ENCODE measurements around the gene HABP4.

HABP4 gene

DNA sequence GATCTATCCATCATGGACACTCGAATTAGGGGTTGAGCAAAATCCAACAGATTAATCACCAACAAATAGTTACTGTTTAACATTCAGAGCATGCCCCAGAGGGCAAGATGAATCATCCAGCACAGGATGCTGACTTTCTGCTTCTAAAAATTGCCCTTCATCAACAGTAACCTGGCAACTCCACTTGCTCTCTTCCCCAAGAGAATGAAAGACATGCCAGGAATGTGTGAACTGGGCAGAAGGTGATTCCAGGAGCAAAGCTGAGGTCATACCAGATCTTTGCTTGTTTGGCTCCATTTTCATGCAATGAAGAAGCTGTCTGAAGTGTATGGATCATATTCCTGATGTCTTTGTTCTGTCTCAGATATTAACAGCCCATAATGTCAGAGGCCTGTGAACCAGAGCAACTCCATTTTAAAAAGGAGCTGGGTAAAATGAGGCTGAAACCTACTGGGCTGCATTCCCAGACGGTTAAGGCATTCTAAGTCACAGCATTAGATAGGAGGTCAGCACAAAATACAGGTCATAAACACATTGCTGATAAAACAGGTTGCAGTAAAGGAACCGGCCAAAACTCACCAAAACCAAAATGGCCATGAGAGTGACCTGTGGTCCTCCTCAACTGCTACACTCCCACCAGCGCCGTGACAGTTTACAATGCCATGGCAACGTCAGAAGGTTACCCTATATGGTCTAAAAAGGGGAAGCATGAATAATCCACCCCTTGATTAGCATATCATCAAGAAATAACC, 29.3 kb upstream of the HABP4 start:
- Histone ChIP-seq H3K36me3 (ENCODE audit: control insufficient read depth, insufficient read depth, low read length) (no peaks in the 10 kb centered on the region), H3K27me3 (ENCODE audit: control insufficient read depth, insufficient read depth, low read length) (no peaks in the 10 kb centered on the region), H3K27ac (ENCODE audit: low read depth, low read length) (peak overlapping the region; percentile 72), H3K4me3 (ENCODE audit: low read length) (no peak overlapping the region), H3K9ac (ENCODE audit: low read length) (no peak overlapping the region), H3K4me1 (ENCODE audit: control insufficient read depth, insufficient read depth, low read length) (peaks cover 12% of the 10 kb centered on the region)

DNA sequence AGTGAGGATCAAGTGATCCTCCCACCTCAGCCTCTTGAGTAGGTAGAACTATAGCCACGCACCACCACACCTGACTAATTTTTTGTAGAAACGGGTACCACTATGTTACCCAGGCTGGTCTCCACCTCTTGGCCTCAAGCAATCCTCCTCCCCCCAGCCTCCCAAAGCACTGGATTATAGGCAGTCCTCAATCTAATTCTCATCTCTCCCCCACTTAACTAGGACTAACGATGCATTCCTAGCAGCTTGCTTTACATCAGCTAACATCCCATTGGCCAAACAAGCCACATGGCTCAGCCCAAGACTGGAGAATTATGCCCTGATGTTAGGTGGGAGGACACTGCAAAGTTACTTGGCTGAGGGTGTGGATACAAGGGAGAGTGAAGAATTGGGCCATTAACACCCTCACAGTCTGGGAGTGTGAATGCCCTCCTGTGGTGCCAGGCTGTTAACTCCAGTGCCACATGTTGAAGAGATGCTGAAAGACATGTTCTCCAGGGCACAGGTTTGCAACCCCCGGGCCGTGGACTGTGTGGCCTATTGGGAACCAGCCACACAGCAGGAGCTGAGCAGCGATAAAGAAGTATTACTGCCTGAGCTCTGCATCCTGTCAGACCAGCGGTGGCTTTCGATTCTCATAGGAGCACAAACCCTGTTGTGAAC, 26.5 kb upstream of the HABP4 start:
- Histone ChIP-seq H3K4me3 (ENCODE audit: low read length) (no peak overlapping the region), H3K36me3 (ENCODE audit: control insufficient read depth, insufficient read depth, low read length) (no peaks in the 10 kb centered on the region), H3K27me3 (ENCODE audit: control insufficient read depth, insufficient read depth, low read length) (no peaks in the 10 kb centered on the region), H3K4me1 (ENCODE audit: control insufficient read depth, insufficient read depth, low read length) (peaks cover 8% of the 10 kb centered on the region), H3K9ac (ENCODE audit: low read length) (no peak overlapping the region), H3K27ac (ENCODE audit: low read depth, low read length) (no peak overlapping the region)

DNA sequence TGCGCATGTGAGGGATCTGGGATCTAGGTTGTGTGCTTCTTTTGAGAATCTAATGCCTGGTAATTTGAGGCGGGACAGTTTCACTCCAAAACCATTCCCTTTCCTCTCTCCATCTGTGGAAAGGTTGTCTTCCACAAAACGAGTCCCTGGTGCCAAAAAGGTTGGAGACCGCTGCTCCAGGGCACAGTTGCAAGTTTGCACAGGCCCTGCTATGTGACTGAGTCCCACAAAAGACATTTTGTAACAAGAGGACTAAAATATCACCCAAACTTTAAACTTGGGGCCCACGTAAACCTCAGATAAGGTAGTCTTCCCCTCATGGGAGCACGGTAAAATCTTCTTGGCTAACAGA, 26.0 kb upstream of the HABP4 start:
- Histone ChIP-seq H3K27me3 (ENCODE audit: control insufficient read depth, insufficient read depth, low read length) (no peaks in the 10 kb centered on the region), H3K36me3 (ENCODE audit: control insufficient read depth, insufficient read depth, low read length) (no peaks in the 10 kb centered on the region), H3K9ac (ENCODE audit: low read length) (no peak overlapping the region), H3K4me3 (ENCODE audit: low read length) (no peak overlapping the region), H3K4me1 (ENCODE audit: control insufficient read depth, insufficient read depth, low read length) (peaks cover 8% of the 10 kb centered on the region), H3K27ac (ENCODE audit: low read depth, low read length) (no peak overlapping the region)

DNA sequence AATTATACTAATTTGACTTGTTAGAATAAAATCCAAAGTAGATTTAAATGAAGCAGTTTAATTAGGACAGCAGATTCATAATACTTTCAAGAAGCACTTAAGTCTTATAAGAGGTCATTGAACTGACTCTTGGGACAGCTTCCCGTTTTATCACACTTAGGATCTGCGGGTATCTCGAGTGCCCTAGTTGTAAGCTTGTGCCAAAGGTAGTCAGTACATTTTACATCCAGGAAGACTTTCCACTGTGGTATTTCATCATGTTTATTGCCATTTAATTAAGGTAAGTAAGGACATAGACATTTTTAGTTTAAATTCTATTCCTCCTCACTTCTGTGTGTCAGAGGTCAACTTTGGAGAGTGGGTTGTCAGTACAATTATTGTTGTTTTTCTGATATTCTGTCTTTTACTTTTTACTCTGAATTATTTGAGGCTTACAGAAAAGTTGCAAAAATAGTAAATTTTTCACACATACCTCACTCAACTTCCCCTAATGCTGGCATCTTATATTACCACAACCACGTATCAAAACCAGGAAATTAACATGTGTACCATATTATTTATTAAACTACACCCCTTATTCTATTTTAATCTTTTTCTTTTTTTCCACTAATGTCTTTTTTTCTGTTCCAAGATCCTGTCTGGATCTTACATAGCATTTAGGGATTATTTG, 24.3 kb upstream of the HABP4 start:
- Histone ChIP-seq H3K27me3 (ENCODE audit: control insufficient read depth, insufficient read depth, low read length) (no peaks in the 10 kb centered on the region), H3K27ac (ENCODE audit: low read depth, low read length) (no peak overlapping the region), H3K36me3 (ENCODE audit: control insufficient read depth, insufficient read depth, low read length) (no peaks in the 10 kb centered on the region), H3K4me1 (ENCODE audit: control insufficient read depth, insufficient read depth, low read length) (peaks cover 4% of the 10 kb centered on the region), H3K9ac (ENCODE audit: low read length) (no peak overlapping the region), H3K4me3 (ENCODE audit: low read length) (no peak overlapping the region)

DNA sequence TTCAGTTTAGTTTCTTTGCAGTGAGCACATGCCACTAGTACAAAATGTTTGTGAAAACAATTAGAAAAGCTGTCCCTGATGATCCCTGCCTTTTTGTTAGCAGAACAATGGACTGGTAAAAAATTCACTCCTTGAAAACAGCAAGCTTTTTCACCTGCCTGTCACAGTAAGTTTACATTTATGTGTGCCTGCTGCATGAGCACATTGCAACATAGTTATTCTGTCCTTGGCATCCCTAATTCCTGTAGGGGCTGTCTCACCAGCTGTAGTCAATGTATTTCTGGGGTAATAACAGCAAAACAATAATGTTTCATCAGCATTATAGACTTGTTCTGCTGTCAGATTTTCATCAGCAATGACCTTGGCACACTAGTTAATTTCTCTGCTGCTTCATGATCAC, 20.2 kb upstream of the HABP4 start:
- Histone ChIP-seq H3K27ac (ENCODE audit: low read depth, low read length) (no peak overlapping the region), H3K36me3 (ENCODE audit: control insufficient read depth, insufficient read depth, low read length) (no peaks in the 10 kb centered on the region), H3K9ac (ENCODE audit: low read length) (no peak overlapping the region), H3K27me3 (ENCODE audit: control insufficient read depth, insufficient read depth, low read length) (no peaks in the 10 kb centered on the region), H3K4me3 (ENCODE audit: low read length) (no peak overlapping the region), H3K4me1 (ENCODE audit: control insufficient read depth, insufficient read depth, low read length) (no peaks in the 10 kb centered on the region)

DNA sequence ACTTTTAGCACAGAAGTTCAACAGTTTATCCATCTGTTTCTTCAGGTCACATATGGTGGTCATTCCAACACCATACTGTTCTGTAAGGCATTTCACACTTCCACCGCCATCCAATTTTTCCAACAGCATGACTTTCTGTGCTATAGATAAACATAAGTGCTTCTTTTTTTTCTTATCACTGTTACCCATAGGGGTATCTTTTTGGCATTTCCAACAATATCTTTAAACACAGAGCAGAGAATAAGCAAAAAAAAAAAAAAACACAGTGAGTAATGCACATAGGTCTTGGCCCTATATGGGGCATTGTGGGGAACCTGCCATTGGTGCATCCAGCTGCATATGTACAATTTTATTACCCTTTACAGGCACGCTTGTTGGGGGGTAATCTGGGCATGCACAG, 19.6 kb upstream of the HABP4 start:
- H3K27ac ChIP-seq (ENCODE audit: low read depth, low read length): no peak overlapping the region
- no peaks in the 10 kb centered on the region for H3K36me3 ChIP-seq (ENCODE audit: control insufficient read depth, insufficient read depth, low read length)
- no peaks in the 10 kb centered on the region for H3K4me1 ChIP-seq (ENCODE audit: control insufficient read depth, insufficient read depth, low read length)
- H3K27me3 ChIP-seq (ENCODE audit: control insufficient read depth, insufficient read depth, low read length): no peaks in the 10 kb centered on the region
- no peak overlapping the region for H3K4me3 ChIP-seq (ENCODE audit: low read length)
- no peak overlapping the region for H3K9ac ChIP-seq (ENCODE audit: low read length)

DNA sequence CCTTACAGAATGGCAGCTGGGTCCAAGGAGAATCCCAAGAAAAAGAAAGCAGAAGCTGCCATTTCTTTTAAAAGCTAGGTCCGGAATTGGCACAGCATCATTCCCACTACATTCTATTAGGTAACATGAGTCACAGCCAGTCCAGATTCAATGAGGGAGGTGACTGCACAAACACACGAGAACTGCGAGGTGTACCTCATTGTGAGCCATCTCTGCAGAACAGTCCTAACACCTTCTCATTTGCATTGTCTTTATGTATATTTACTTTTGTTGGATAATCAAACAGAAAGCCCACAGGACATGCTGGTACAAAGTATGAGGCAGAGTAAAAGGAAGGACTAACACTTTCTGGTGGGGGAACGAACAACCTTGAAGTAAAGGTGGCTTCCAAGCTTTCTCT, 14.6 kb upstream of the HABP4 start:
- Histone ChIP-seq H3K27me3 (ENCODE audit: control insufficient read depth, insufficient read depth, low read length) (no peaks in the 10 kb centered on the region), H3K9ac (ENCODE audit: low read length) (no peak overlapping the region), H3K27ac (ENCODE audit: low read depth, low read length) (no peak overlapping the region), H3K4me3 (ENCODE audit: low read length) (no peak overlapping the region), H3K4me1 (ENCODE audit: control insufficient read depth, insufficient read depth, low read length) (no peaks in the 10 kb centered on the region), H3K36me3 (ENCODE audit: control insufficient read depth, insufficient read depth, low read length) (no peaks in the 10 kb centered on the region)

DNA sequence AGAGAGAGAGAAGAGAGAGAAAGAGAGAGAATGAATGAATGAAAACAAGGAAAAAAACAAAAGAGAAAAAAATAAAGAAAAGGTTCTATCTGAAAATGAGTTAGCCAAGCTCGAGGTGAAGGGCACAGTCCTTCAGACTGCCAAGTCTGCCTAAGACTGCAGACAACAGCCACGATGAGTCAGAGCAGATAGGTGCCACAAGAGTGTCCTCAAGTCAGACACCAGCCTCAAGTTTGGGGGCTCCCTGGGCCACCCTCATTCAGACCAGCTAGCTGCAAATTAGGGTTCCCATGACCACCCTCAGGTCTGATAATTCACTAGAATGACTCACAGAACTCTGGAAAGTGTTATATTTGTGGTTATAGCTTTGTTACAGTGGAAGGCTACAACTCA, 13.9 kb upstream of the HABP4 start:
- no peaks in the 10 kb centered on the region for H3K36me3 ChIP-seq (ENCODE audit: control insufficient read depth, insufficient read depth, low read length)
- no peak overlapping the region for H3K9ac ChIP-seq (ENCODE audit: low read length)
- no peak overlapping the region for H3K27ac ChIP-seq (ENCODE audit: low read depth, low read length)
- H3K27me3 ChIP-seq (ENCODE audit: control insufficient read depth, insufficient read depth, low read length): no peaks in the 10 kb centered on the region
- no peaks in the 10 kb centered on the region for H3K4me1 ChIP-seq (ENCODE audit: control insufficient read depth, insufficient read depth, low read length)
- no peak overlapping the region for H3K4me3 ChIP-seq (ENCODE audit: low read length)

DNA sequence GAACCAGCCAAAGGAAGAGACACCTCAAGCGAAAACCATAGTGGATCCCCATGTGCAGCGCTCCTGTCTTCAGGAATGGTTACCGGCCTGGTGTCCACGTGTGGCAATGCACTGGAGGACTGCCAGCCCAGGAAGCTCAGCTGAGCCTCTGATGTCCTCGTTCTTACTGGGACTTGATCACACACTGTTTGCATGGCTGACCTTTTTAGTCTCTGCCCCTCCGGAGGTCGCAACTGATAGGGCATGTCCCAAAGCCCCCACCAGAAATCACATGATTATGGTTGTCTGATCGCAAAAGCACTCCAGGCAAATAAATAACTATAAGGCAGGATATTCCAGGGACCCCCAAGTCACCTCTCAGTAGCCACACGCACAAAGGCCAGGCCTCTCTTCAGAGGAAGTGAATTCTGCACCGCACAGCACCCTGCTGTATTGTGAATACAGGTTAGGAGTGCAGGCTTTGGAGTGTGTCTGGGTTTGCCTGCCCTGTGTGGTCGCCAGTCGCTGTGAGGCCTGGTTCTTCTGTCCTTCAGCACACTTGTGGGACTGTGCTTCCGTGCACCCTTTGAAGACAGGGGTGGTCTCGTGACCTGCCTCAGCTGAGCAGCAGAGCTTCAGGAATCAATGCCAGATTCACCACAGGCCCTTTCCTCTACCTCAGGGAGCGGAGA, 13.4 kb upstream of the HABP4 start:
- H3K4me1 ChIP-seq (ENCODE audit: control insufficient read depth, insufficient read depth, low read length): no peaks in the 10 kb centered on the region
- no peaks in the 10 kb centered on the region for H3K27me3 ChIP-seq (ENCODE audit: control insufficient read depth, insufficient read depth, low read length)
- H3K36me3 ChIP-seq (ENCODE audit: control insufficient read depth, insufficient read depth, low read length): no peaks in the 10 kb centered on the region
- no peak overlapping the region for H3K4me3 ChIP-seq (ENCODE audit: low read length)
- H3K27ac ChIP-seq (ENCODE audit: low read depth, low read length): no peak overlapping the region
- no peak overlapping the region for H3K9ac ChIP-seq (ENCODE audit: low read length)

DNA sequence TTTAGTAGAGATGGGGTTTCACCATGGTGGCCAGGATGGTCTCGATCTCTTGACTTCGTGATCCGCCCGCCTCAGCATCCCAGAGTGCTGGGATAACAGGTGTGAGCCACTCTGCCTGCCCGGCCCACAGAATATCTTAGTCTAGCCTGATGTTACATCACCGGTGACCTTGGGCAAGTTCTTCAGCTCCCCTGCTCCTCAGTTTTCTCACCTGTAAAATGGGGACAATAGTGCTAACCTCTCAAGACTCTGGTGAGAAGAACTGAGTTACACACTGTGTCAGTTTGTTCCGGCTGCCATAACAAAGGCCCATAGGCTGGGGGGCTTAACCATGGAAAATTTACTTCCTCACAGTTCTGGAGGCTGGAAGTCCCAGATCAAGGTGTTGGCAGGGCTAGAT, 12.5 kb upstream of the HABP4 start:
- Histone ChIP-seq H3K9ac (ENCODE audit: low read length) (no peak overlapping the region), H3K36me3 (ENCODE audit: control insufficient read depth, insufficient read depth, low read length) (no peaks in the 10 kb centered on the region), H3K27ac (ENCODE audit: low read depth, low read length) (no peak overlapping the region), H3K4me3 (ENCODE audit: low read length) (no peak overlapping the region), H3K4me1 (ENCODE audit: control insufficient read depth, insufficient read depth, low read length) (no peaks in the 10 kb centered on the region), H3K27me3 (ENCODE audit: control insufficient read depth, insufficient read depth, low read length) (no peaks in the 10 kb centered on the region)

DNA sequence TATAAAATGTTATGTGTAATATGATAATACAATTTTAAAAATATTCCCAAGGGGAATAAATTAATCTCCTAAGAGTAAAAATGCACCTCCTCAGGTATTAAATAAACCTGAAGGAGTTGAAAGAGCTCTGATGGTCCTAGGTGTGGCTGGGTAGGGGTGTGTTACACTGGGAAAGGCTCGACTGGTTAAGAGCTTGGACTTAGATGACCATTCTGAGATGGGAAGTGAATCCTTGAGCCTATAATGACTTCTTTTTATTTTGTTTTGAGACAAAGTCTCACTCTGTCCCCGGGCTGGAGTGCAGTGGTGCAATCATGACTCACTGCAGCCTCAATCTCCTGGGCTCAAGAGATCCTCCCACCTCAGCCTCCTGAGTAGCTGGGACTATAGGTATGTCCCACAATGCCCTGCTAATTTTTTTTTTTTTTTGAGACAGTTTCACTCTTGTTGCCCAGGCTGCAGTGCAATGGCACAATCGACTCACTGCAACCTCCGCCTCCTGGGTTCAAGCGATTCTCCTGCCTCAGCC, 9.2 kb upstream of the HABP4 start:
- H3K9ac ChIP-seq (ENCODE audit: low read length): no peak overlapping the region
- no peaks in the 10 kb centered on the region for H3K36me3 ChIP-seq (ENCODE audit: control insufficient read depth, insufficient read depth, low read length)
- H3K4me1 ChIP-seq (ENCODE audit: control insufficient read depth, insufficient read depth, low read length): no peaks in the 10 kb centered on the region
- H3K27ac ChIP-seq (ENCODE audit: low read depth, low read length): no peak overlapping the region
- H3K4me3 ChIP-seq (ENCODE audit: low read length): no peak overlapping the region
- no peaks in the 10 kb centered on the region for H3K27me3 ChIP-seq (ENCODE audit: control insufficient read depth, insufficient read depth, low read length)

DNA sequence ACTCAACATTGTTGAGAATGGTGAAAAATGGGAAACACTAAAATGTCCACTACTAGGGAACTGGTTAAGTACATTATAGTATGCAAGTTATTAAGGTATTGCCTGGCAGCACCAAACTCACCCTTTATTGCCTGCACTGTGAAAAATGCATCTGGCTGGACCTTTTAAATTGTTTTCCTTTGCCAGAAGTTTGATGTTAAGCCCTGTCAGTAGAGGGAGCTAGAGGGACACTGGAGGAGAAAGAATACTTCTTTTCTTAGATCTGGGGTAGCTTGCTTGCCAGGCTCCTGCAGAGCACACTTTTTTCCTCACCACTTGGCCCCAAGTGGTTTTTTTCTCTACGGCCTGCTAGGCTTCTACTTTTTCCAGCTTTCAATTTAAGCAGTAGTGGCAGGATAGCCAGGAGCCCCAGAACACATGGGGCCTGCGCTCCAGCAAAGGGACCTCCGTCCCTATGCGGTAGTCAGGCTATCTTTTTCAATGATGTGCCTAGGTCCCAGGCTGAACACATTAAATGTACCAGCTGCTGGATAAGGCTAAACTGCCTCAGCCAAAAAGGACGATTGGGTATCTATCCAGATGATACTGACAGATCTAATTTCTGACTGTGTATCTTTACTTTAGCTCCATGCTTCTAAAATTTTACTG, 8.0 kb upstream of the HABP4 start:
- Histone ChIP-seq H3K9ac (ENCODE audit: low read length) (no peak overlapping the region), H3K27me3 (ENCODE audit: control insufficient read depth, insufficient read depth, low read length) (no peaks in the 10 kb centered on the region), H3K36me3 (ENCODE audit: control insufficient read depth, insufficient read depth, low read length) (no peaks in the 10 kb centered on the region), H3K27ac (ENCODE audit: low read depth, low read length) (no peak overlapping the region), H3K4me1 (ENCODE audit: control insufficient read depth, insufficient read depth, low read length) (no peaks in the 10 kb centered on the region), H3K4me3 (ENCODE audit: low read length) (no peak overlapping the region)

All from rectal smooth muscle tissue (tissue), 1 donor.